SH-SY5Y (cell line): ENCODE data around the gene EEA1.

Experiments
- GATA2 ChIP-seq: IDR thresholded peaks from 2 replicates; pipeline ENCODE4 v1.6.1; 2011; ENCODE audit warnings: mild to moderate bottlenecking, low read depth, low read length
- GATA3 ChIP-seq: IDR thresholded peaks from 2 replicates; pipeline ENCODE4 v1.6.1; 2011; ENCODE audit warnings: low read depth, mild to moderate bottlenecking, low read length, moderate library complexity

GRCh38 chr12:92929983-92930382 is 888 bp upstream of the EEA1 start:
- TF ChIP-seq GATA2 (no peak), GATA3 (no peak)
